ENCODE data around the gene SFXN3. TPM values are rescaled to one million over a fixed set of nuclear protein-coding genes. Genes with fewer than 3 reads are reported as not detected.

Gene SFXN3
- total and polyA plus RNA-seq, 8 donors, result 9.9 to 60.4 (median 20.6) TPM

DNA sequence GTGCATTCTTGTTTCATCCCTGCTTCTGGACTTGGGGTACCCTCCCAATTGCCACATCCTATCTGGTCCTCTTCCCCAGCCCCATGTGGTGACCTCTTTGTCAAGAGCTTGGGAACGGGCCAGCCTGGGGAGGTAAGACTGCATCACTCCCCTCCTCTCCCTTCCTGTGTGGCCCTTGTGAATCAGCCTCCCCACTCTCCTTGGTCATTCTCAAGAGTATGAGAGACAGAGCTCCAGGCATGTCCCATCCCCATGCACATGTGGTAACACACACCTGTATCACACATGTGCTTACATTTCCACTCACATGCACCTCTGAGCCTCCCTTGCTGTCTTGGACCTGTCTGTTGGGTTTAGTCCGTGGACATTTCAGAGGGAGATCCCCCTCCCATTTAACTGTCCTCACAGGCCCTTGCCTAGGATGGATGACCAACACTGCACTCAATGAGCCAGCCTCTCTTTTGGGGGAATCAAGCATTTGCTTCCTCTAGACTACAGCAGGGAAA lies 46.3 kb upstream of the SFXN3 start:
- TF ChIP-seq, protein P1, sequence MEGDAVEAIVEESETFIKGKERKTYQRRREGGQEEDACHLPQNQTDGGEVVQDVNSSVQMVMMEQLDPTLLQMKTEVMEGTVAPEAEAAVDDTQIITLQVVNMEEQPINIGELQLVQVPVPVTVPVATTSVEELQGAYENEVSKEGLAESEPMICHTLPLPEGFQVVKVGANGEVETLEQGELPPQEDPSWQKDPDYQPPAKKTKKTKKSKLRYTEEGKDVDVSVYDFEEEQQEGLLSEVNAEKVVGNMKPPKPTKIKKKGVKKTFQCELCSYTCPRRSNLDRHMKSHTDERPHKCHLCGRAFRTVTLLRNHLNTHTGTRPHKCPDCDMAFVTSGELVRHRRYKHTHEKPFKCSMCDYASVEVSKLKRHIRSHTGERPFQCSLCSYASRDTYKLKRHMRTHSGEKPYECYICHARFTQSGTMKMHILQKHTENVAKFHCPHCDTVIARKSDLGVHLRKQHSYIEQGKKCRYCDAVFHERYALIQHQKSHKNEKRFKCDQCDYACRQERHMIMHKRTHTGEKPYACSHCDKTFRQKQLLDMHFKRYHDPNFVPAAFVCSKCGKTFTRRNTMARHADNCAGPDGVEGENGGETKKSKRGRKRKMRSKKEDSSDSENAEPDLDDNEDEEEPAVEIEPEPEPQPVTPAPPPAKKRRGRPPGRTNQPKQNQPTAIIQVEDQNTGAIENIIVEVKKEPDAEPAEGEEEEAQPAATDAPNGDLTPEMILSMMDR (IDR thresholded peaks at IDR 0.05), result no peak
- TF ChIP-seq POLR2AphosphoS5 (IDR thresholded peaks at IDR 0.05) (no peak), EP300 (IDR thresholded peaks at IDR 0.05) (no peak), POLR2A (IDR thresholded peaks at IDR 0.05) (no peak)
- H3K4me3 ChIP-seq, result no peak overlapping the region
- no peaks in the 10 kb centered on the region for H3K9me3 ChIP-seq
- peaks cover 12 to 68% (median 59%) of the 10 kb centered on the region in 4 donors for H3K36me3 ChIP-seq
- H3K27me3 ChIP-seq, result no peaks in the 10 kb centered on the region
- no peak overlapping the region for H3K27ac ChIP-seq
- intact Hi-C loops (cut with DNase I; ENCODE audit: low total_unique reads), result no loop called here
- WGBS, 5 donors, result 72 to 95% (median 78%) methylated on average over 2 of the region's 2 CpGs
- H3K4me1 ChIP-seq, result peaks cover 21 to 45% (median 41%) of the 10 kb centered on the region in 4 donors
- DNase-seq, result no peak

DNA sequence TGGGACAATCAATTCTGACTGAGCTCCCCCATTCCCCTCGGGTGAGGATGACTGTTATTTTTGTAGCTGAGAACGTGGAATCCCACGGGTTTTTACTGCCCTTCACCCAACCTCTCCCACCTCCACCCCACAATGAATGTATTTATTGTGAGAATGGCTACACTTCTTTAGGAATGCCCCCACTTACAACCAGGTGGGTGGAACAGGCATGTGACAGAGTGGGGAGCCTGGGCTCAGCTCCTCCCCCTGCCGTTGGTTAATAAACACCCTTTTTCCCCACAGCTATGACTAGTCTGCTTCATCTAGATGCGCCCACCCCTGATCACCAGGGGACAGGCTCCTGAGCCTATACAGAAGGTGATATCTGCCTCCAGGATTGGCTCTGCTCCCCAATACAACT lies 45.7 kb upstream of the SFXN3 start:
- 57 to 71% (median 62%) methylated on average over 5 of the region's 5 CpGs for WGBS, 5 donors
- TF ChIP-seq EP300 (IDR thresholded peaks at IDR 0.05) (no peak), POLR2AphosphoS5 (IDR thresholded peaks at IDR 0.05) (no peak), POLR2A (IDR thresholded peaks at IDR 0.05) (no peak)
- TF ChIP-seq, protein P1 (IDR thresholded peaks at IDR 0.05), result no peak
- no peak for DNase-seq
- intact Hi-C loops (cut with DNase I; ENCODE audit: low total_unique reads), result no loop called here
- Histone ChIP-seq H3K4me3 (no peak overlapping the region), H3K36me3 (peaks cover 12 to 68% (median 59%) of the 10 kb centered on the region in 4 donors), H3K9me3 (no peaks in the 10 kb centered on the region), H3K27me3 (no peaks in the 10 kb centered on the region), H3K27ac (no peak overlapping the region), H3K4me1 (peaks cover 21 to 51% (median 44%) of the 10 kb centered on the region in 4 donors)

DNA sequence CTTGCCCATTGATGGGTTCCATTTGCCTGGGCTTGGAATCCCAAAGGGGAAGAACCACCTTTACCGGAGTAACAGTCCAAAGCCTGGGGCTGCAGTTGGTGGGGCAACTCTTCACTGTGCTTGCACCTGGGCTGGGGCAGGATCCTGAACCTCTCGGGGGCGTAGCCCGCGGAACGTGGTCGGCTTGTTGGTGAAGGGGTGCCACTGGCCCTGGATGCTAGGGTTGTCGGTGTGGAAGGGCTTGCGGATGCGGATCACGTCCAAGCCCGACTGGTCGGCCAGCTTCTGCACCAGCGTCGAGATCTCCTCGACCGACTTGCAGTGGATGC lies 44.4 kb upstream of the SFXN3 start:
- Histone ChIP-seq H3K4me3 (peak overlapping the region; percentile 66 to 94 (median 92)), H3K9me3 (no peaks in the 10 kb centered on the region), H3K27me3 (no peaks in the 10 kb centered on the region), H3K4me1 (peaks cover 21 to 52% (median 44%) of the 10 kb centered on the region in 4 donors), H3K27ac (peak overlapping the region in 4 of 5 donors; percentile 75 to 86 (median 82)), H3K36me3 (peaks cover 15 to 68% (median 59%) of the 10 kb centered on the region in 4 donors)
- WGBS, 5 donors, result 13 to 34% (median 14%) methylated on average over 10 to 17 of the region's 17 CpGs
- intact Hi-C loops (cut with DNase I; ENCODE audit: low total_unique reads), result no loop called here
- no peak for DNase-seq
- TF ChIP-seq POLR2A (IDR thresholded peaks at IDR 0.05) (no peak), EP300 (IDR thresholded peaks at IDR 0.05) (no peak), POLR2AphosphoS5 (IDR thresholded peaks at IDR 0.05) (no peak)
- TF ChIP-seq, protein P1 (IDR thresholded peaks at IDR 0.05), result no peak

GRCh38 chr10:100986952-100987684 lies 43.9 kb upstream of the SFXN3 start, which contains the start of the genes MRPL43 and TWNK:
Gene MRPL43 (minus strand): TSS chr10:100987497. CDS start chr10:100987443, 54 bp downstream.
Gene TWNK (plus strand): TSS chr10:100987543. CDS start chr10:100988211, 668 bp downstream.
- H3K27me3 ChIP-seq, result no peaks in the 10 kb centered on the region
- DNase-seq, result peak; percentile 87 to 95
- intact Hi-C loops (cut with DNase I; ENCODE audit: low total_unique reads), result no loop called here
- H3K27ac ChIP-seq, result peak within 1 kb of the TSS; percentile 69 to 86 (median 82)
- TF ChIP-seq, protein P1 (IDR thresholded peaks at IDR 0.05), result peak in 1 of 7 experiments; percentile 14
- TF ChIP-seq POLR2A (IDR thresholded peaks at IDR 0.05), result no peak
- TF ChIP-seq EP300 (IDR thresholded peaks at IDR 0.05), result no peak
- peak; percentile 22 to 83 (median 59) for TF ChIP-seq POLR2AphosphoS5 (IDR thresholded peaks at IDR 0.05)
- no peaks in the 10 kb centered on the region for H3K9me3 ChIP-seq
- H3K4me1 ChIP-seq, result peaks cover 21 to 52% (median 44%) of the 10 kb centered on the region in 4 donors
- 0 to 1% (median 1%) methylated on average over 64 to 75 of the region's 75 CpGs for WGBS, 5 donors
- peak within 1 kb of the TSS; percentile 66 to 94 (median 92) for H3K4me3 ChIP-seq
- H3K36me3 ChIP-seq, result peaks cover 15 to 68% (median 59%) of the 10 kb centered on the region in 4 donors
